Peyer's patch (tissue), 4 donors: Measurements from ENCODE around the gene KISS1.

Source experiments
- POLR2A ChIP-seq, 2 donors: fragments of 450-650 bp; IDR thresholded peaks; one replicate each; pipeline ENCODE4 v1.5.1; 2017; ENCODE audit warnings: antibody characterized with exemption in 2 of 2, mild to moderate bottlenecking in 2 of 2, moderate library complexity in 2 of 2
- TF ChIP-seq, protein P1 (sequence below), 6 experiments: fragments of 450-650 bp in 4 of 6; fragments of 200-600 bp in 2 of 6; sonication (generic) in 1 of 6; IDR thresholded peaks; one replicate each; pipeline ENCODE4 v1.5.1; 2017 to 2019; ENCODE audit warnings: antibody characterized with exemption in 6 of 6, mild to moderate bottlenecking in 3 of 6, moderate library complexity in 1 of 6

DNA sequence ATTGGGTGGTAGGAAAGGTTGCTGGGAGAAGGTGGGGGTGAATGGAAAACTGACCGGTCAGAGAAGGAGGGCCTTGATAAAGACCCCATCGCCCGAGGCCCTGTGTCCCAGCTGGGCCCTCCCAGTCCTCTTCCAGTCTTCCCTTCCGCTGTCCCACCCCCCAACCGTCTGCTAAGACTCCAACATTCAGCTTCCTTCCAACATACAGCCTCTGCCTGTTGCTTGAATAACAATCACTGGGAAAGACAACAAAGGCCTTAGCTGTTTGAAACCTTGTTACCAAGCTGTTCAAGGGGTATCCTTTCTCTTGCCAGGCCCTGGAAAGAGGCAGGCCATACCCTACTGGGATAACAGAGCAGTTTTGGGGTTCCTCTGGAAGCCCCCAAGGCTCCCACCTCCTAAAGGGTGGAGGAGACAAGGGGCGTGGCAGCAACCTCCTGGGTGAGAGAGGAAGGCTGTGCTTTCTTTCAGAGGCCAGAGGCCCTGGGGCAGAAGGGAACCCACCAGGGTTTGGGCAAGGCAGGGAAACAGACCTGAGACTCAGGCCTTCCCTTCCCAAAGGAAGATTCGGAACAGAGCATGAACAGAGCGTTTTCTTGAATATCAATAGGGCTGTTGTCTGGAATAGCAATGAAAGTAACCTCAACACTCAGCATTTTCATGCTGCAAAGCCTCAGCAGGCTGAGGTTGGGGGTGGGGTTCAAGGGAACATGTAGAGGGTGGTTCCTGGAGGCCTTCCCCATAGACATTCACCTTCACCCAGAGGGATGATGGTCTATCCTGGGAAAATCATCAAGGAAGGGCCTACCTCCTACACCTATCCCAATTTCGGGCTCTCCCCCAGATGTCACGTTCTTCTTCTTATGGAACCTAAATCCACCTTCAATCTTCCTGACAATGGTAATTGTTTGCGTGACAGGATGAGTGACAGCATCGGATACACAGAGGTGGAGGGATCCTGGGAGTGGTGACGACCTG, 48.6 kb downstream of the KISS1 start:
- TF ChIP-seq, protein P1, sequence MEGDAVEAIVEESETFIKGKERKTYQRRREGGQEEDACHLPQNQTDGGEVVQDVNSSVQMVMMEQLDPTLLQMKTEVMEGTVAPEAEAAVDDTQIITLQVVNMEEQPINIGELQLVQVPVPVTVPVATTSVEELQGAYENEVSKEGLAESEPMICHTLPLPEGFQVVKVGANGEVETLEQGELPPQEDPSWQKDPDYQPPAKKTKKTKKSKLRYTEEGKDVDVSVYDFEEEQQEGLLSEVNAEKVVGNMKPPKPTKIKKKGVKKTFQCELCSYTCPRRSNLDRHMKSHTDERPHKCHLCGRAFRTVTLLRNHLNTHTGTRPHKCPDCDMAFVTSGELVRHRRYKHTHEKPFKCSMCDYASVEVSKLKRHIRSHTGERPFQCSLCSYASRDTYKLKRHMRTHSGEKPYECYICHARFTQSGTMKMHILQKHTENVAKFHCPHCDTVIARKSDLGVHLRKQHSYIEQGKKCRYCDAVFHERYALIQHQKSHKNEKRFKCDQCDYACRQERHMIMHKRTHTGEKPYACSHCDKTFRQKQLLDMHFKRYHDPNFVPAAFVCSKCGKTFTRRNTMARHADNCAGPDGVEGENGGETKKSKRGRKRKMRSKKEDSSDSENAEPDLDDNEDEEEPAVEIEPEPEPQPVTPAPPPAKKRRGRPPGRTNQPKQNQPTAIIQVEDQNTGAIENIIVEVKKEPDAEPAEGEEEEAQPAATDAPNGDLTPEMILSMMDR (IDR thresholded peaks at IDR 0.05): no peak
- TF ChIP-seq POLR2A (IDR thresholded peaks at IDR 0.05): no peak
